CD4-positive, alpha-beta T cell treated with Interleukin-4 for 1 hour (primary cell): Measurements from ENCODE around the gene POFUT2.

ENCODE experiments used
- DNase-seq, 2 donors: peaks; one replicate each; pipeline ENCODE4 v3.0.0-alpha.2; 2020 to 2022

POFUT2 gene

GRCh38 chr21:45287438-45288391 lies at the start of gene POFUT2:
POFUT2 (minus strand) TSS chr21:45287895; CDS start chr21:45287871, 24 bp downstream.
- DNase-seq = peak; percentile 97 to 98

GRCh38 chr21:45336870-45337269 lies 49.2 kb upstream of the POFUT2 start:
- no peak for DNase-seq

GRCh38 chr21:45336535-45336810 lies 48.8 kb upstream of the POFUT2 start:
- DNase-seq = no peak

- DNase-seq = no peak
Observed at GRCh38 chr21:45335761-45336534, 48.3 kb upstream of the POFUT2 start.

GRCh38 chr21:45335151-45335760 lies 47.6 kb upstream of the POFUT2 start:
- DNase-seq = no peak

GRCh38 chr21:45334591-45335081 lies 46.9 kb upstream of the POFUT2 start:
- no peak for DNase-seq

- no peak for DNase-seq
Observed at GRCh38 chr21:45334134-45334533, 46.4 kb upstream of the POFUT2 start.

GRCh38 chr21:45333583-45334121 lies 46.0 kb upstream of the POFUT2 start:
- no peak for DNase-seq

GRCh38 chr21:45332981-45333582 lies 45.4 kb upstream of the POFUT2 start:
- no peak for DNase-seq

- DNase-seq = no peak
Observed at GRCh38 chr21:45332415-45332814, 44.7 kb upstream of the POFUT2 start.

- DNase-seq = no peak
Observed at GRCh38 chr21:45331531-45332147, 43.9 kb upstream of the POFUT2 start.

GRCh38 chr21:45330851-45331261 lies 43.2 kb upstream of the POFUT2 start:
- DNase-seq = no peak

GRCh38 chr21:45330075-45330781 lies 42.5 kb upstream of the POFUT2 start:
- no peak for DNase-seq

GRCh38 chr21:45329261-45330074 lies 41.8 kb upstream of the POFUT2 start:
- DNase-seq = no peak

- DNase-seq = no peak
Observed at GRCh38 chr21:45328198-45329091, 40.8 kb upstream of the POFUT2 start.

- no peak for DNase-seq
Observed at GRCh38 chr21:45327441-45328197, 39.9 kb upstream of the POFUT2 start.

- no peak for DNase-seq
Observed at GRCh38 chr21:45326891-45327440, 39.3 kb upstream of the POFUT2 start.

- no peak for DNase-seq
Observed at GRCh38 chr21:45326169-45326851, 38.6 kb upstream of the POFUT2 start.
